ENCODE measurements around the gene RGS8.

The RGS8 gene

GRCh38 chr1:182684116-182684828, at the start of gene RGS8:
TSS of gene RGS8 (minus strand) at chr1:182684587. CDS start at chr1:182669649, 14,938 bp downstream.
- no peak for DNase-seq

GRCh38 chr1:182731852-182732575, 47.6 kb upstream of the RGS8 start:
- DNase-seq = no peak

- no peak for DNase-seq
These were observed 42.5 kb upstream of the RGS8 start for GRCh38 chr1:182726912-182727311.

GRCh38 chr1:182725259-182726255, 41.2 kb upstream of the RGS8 start:
- peak; percentile 8 for DNase-seq

- no peak for DNase-seq
These were observed 39.8 kb upstream of the RGS8 start for GRCh38 chr1:182724215-182724614.

GRCh38 chr1:182723200-182723599, 38.8 kb upstream of the RGS8 start:
- DNase-seq = no peak

GRCh38 chr1:182721525-182721924, 37.1 kb upstream of the RGS8 start:
- no peak for DNase-seq

GRCh38 chr1:182720463-182720862, 36.1 kb upstream of the RGS8 start:
- DNase-seq = no peak

GRCh38 chr1:182719553-182719952, 35.2 kb upstream of the RGS8 start:
- no peak for DNase-seq

- no peak for DNase-seq
These were observed 33.9 kb upstream of the RGS8 start for GRCh38 chr1:182718311-182718710.

- DNase-seq = no peak
These were observed 32.6 kb upstream of the RGS8 start for GRCh38 chr1:182716740-182717720.

- no peak for DNase-seq
These were observed 31.1 kb upstream of the RGS8 start for GRCh38 chr1:182715531-182715930.

- DNase-seq = no peak
These were observed 30.2 kb upstream of the RGS8 start for GRCh38 chr1:182714546-182714945.

GRCh38 chr1:182713939-182714338, 29.6 kb upstream of the RGS8 start:
- DNase-seq = no peak

GRCh38 chr1:182713492-182713891, 29.1 kb upstream of the RGS8 start:
- DNase-seq = no peak

GRCh38 chr1:182709855-182710254, 25.5 kb upstream of the RGS8 start:
- DNase-seq = no peak

- no peak for DNase-seq
These were observed 24.9 kb upstream of the RGS8 start for GRCh38 chr1:182709225-182709764.

- no peak for DNase-seq
These were observed 22.7 kb upstream of the RGS8 start for GRCh38 chr1:182707122-182707521.

- no peak for DNase-seq
These were observed 20.3 kb upstream of the RGS8 start for GRCh38 chr1:182704677-182705076.

- DNase-seq = no peak
These were observed 19.2 kb upstream of the RGS8 start for GRCh38 chr1:182703539-182703938.

GRCh38 chr1:182702826-182703524, 18.6 kb upstream of the RGS8 start:
- no peak for DNase-seq

Data from EL (cell line).